Measurements from ENCODE around the gene ASPN. TPM values are rescaled to one million over a fixed set of nuclear protein-coding genes. Genes with fewer than 3 reads are reported as not detected.

The ASPN gene
- total and polyA plus RNA-seq, 4 donors, result 6.4 to 11.4 (median 6.9) TPM

- peaks cover 0 to 5% (median 0%) of the 10 kb centered on the region in 4 donors for H3K4me1 ChIP-seq (ENCODE audit: control insufficient read depth in 4 of 4, insufficient read depth in 4 of 4, low read length in 3 of 4)
- WGBS, result 93% methylated on average over 2 of the region's 2 CpGs
- TF ChIP-seq REST (IDR thresholded peaks at IDR 0.05), result no peak
- TF ChIP-seq ZBTB33 (IDR thresholded peaks at IDR 0.05), result no peak
- TF ChIP-seq RXRA (IDR thresholded peaks at IDR 0.05), result no peak
- TF ChIP-seq RAD21 (IDR thresholded peaks at IDR 0.05), result no peak
- no peak for TF ChIP-seq SP1 (IDR thresholded peaks at IDR 0.05)
- no peak for TF ChIP-seq GABPA (IDR thresholded peaks at IDR 0.05 in 1 of 2, conservative IDR thresholded peaks at IDR 0.05 in 1 of 2)
- no peak for TF ChIP-seq YY1 (IDR thresholded peaks at IDR 0.05)
- TF ChIP-seq TAF1 (conservative IDR thresholded peaks at IDR 0.05), result no peak
- no peak for TF ChIP-seq CTCF (IDR thresholded peaks at IDR 0.05; ENCODE audit: low read depth, low read length, missing input control)
- no peaks in the 10 kb centered on the region for H3K27me3 ChIP-seq (ENCODE audit: control insufficient read depth in 4 of 4, insufficient read depth in 4 of 4, low read length in 3 of 4)
- H3K4me3 ChIP-seq (ENCODE audit: low read depth in 1 of 3, low read length in 3 of 3), result no peak overlapping the region
- H3K9ac ChIP-seq (ENCODE audit: low read depth in 1 of 2, low read length in 2 of 2), result no peak overlapping the region
- DNase-seq (ENCODE audit: low spot score), result no peak
- no peaks in the 10 kb centered on the region for H3K9me3 ChIP-seq (ENCODE audit: control insufficient read depth in 4 of 4, low read length in 3 of 4)
- H3K36me3 ChIP-seq (ENCODE audit: control insufficient read depth in 4 of 4, insufficient read depth in 3 of 4, low read depth in 1 of 4, low read length in 3 of 4), result no peaks in the 10 kb centered on the region
- no peak overlapping the region for H3K27ac ChIP-seq (ENCODE audit: low read depth in 1 of 2, low read length in 2 of 2)
Measured at GRCh38 chr9:92503156-92503555, 20.9 kb upstream of the ASPN start.

- H3K27ac ChIP-seq (ENCODE audit: low read depth in 1 of 2, low read length in 2 of 2), result no peak overlapping the region
Measured at GRCh38 chr9:92501671-92502393, 19.5 kb upstream of the ASPN start.

More at GRCh38 chr9:92501671-92502393, 19.5 kb upstream of the ASPN start:
- DNase-seq (ENCODE audit: low spot score), result no peak
- 77% methylated on average over 5 of the region's 5 CpGs for WGBS
- no peak overlapping the region for H3K9ac ChIP-seq (ENCODE audit: low read depth in 1 of 2, low read length in 2 of 2)
- TF ChIP-seq EGR1 (IDR thresholded peaks at IDR 0.05; ENCODE audit: low read depth in 2 of 2), result no peak
- peak; percentile 80 to 91 for TF ChIP-seq RAD21 (IDR thresholded peaks at IDR 0.05)
- peak; percentile 62 for TF ChIP-seq CTCF (IDR thresholded peaks at IDR 0.05; ENCODE audit: low read depth, low read length, missing input control)
- no peak for TF ChIP-seq ATF3 (IDR thresholded peaks at IDR 0.05)
- TF ChIP-seq GABPA (IDR thresholded peaks at IDR 0.05 in 1 of 2, conservative IDR thresholded peaks at IDR 0.05 in 1 of 2), result no peak
- no peak for TF ChIP-seq FOXA2 (IDR thresholded peaks at IDR 0.05)
- peak; percentile 13 for TF ChIP-seq SP1 (IDR thresholded peaks at IDR 0.05)
- TF ChIP-seq FOXA1 (IDR thresholded peaks at IDR 0.05), result no peak
- no peak for TF ChIP-seq HNF4A (conservative IDR thresholded peaks at IDR 0.05)
- H3K4me3 ChIP-seq (ENCODE audit: low read depth in 1 of 3, low read length in 3 of 3), result no peak overlapping the region
- H3K4me1 ChIP-seq (ENCODE audit: control insufficient read depth in 4 of 4, insufficient read depth in 4 of 4, low read length in 3 of 4), result peaks cover 0 to 5% (median 0%) of the 10 kb centered on the region in 4 donors
- H3K27me3 ChIP-seq (ENCODE audit: control insufficient read depth in 4 of 4, insufficient read depth in 4 of 4, low read length in 3 of 4), result no peaks in the 10 kb centered on the region
- H3K36me3 ChIP-seq (ENCODE audit: control insufficient read depth in 4 of 4, insufficient read depth in 3 of 4, low read depth in 1 of 4, low read length in 3 of 4), result no peaks in the 10 kb centered on the region
- H3K9me3 ChIP-seq (ENCODE audit: control insufficient read depth in 4 of 4, low read length in 3 of 4), result no peaks in the 10 kb centered on the region

Measured in liver (tissue), 9 donors.